K562 (cell line): Measurements from ENCODE around the gene IFFO2. TPM values are rescaled to one million over a fixed set of nuclear protein-coding genes. Genes with fewer than 3 reads are reported as not detected.

ENCODE experiments used
- ATAC-seq: fragments of 200-7000 bp; cut with Tn5 transposase; 3 replicates; pipeline ENCODE4 v1.9.1; 2020; ENCODE audit warnings: moderate library complexity
- BruUV-seq: library from RNA; stranded (reverse); fragments of 400-500 nt; replicated peaks from 2 replicates; lab custom pipeline; 2021; lab: Mats Ljungman, UMichigan
- CTCF ChIA-PET: fragments of 300-600 bp; formaldehyde crosslinking; extraction: SDS; loops from one replicate; lab custom pipeline; 2021; ENCODE audit warnings: low intra/inter-chr PET ratio; lab: Yijun Ruan, JAX
- POLR2A ChIA-PET: fragments of 300-600, 350-650 bp; sonication (Branson Sonifier 250); formaldehyde crosslinking; extraction: SDS; loops from one replicate; lab custom pipeline; 2021; ENCODE audit warnings: antibody characterized with exemption, inconsistent platforms; lab: Yijun Ruan, JAX
- DNase-seq, 4 experiments: peaks; one replicate each; pipeline versions ENCODE4 v3.0.0 to v3.0.0-alpha.2; 2011 to 2018; ENCODE audit warnings: low spot score in 3 of 4, mixed read lengths in 3 of 4; ENCODE audit errors: extremely low read depth in 1 of 4
- FAIRE-seq: peaks from 2 replicates; lab custom pipeline; 2011; peaks lifted over from hg19 to GRCh38; lab: Jason Lieb, UNC
- H2AFZ ChIP-seq: 2 replicates; pipeline ENCODE4 v1.6.0; 2011; ENCODE audit warnings: low read depth, low read length, control low read depth, inconsistent platforms
- H3K27ac ChIP-seq: fragments of 200-600 bp; 3 replicates; pipeline ENCODE4 v1.8.0; 2011; ENCODE audit warnings: low read depth, mild to moderate bottlenecking, control low read depth, inconsistent platforms, low read length, moderate library complexity, mixed read lengths; ENCODE audit errors: extremely low read depth
- H3K27me3 ChIP-seq, 2 experiments: fragments of 300-600 bp in 1 of 2; 2 replicates in 1 of 2; 3 replicates in 1 of 2; pipeline versions ENCODE4 v1.6.0 to v1.8.0; 2011; ENCODE audit warnings: inconsistent platforms in 2 of 2, low read length in 2 of 2, mild to moderate bottlenecking in 1 of 2, mixed read lengths in 1 of 2, moderate library complexity in 1 of 2; ENCODE audit not compliant: control insufficient read depth in 2 of 2, insufficient read depth in 2 of 2
- H3K36me3 ChIP-seq: fragments of 300-600 bp; 3 replicates; pipeline ENCODE4 v1.8.0; 2011; ENCODE audit warnings: mild to moderate bottlenecking, low read length, inconsistent platforms; ENCODE audit not compliant: control insufficient read depth, insufficient read depth
- H3K4me1 ChIP-seq, 2 experiments: fragments of 200-600 bp in 1 of 2; replicated peaks in 1 of 2; 2 replicates in 1 of 2; 3 replicates in 1 of 2; pipeline versions ENCODE4 v1.5.1 to v1.8.0; 2011; ENCODE audit warnings: inconsistent platforms in 2 of 2, low read length in 2 of 2, mild to moderate bottlenecking in 1 of 2, mixed read lengths in 1 of 2, moderate library complexity in 1 of 2; ENCODE audit not compliant: control insufficient read depth in 2 of 2, insufficient read depth in 2 of 2
- H3K4me2 ChIP-seq: 2 replicates; pipeline ENCODE4 v1.6.1; 2011; ENCODE audit warnings: low read length, control low read depth, inconsistent platforms, mixed read lengths; ENCODE audit not compliant: insufficient read depth
- H3K4me3 ChIP-seq: fragments of 200-600 bp; sonication (generic), shearing (Covaris generic); 2 replicates; pipeline ENCODE4 v1.5.1; 2016; ENCODE audit warnings: control low read depth, inconsistent platforms
- H3K79me2 ChIP-seq: fragments of 200-600 bp; 3 replicates; pipeline ENCODE4 v1.8.0; 2011; ENCODE audit warnings: low read length, inconsistent platforms; ENCODE audit not compliant: control insufficient read depth, insufficient read depth
- H3K9ac ChIP-seq, 2 experiments: 2 replicates each; pipeline versions ENCODE4 v1.6.0 to v1.6.1; 2011; ENCODE audit warnings: low read depth in 2 of 2, low read length in 2 of 2, control low read depth in 1 of 2, inconsistent platforms in 1 of 2, mild to moderate bottlenecking in 1 of 2, mixed read lengths in 1 of 2; ENCODE audit not compliant: insufficient read depth in 1 of 2
- H3K9me1 ChIP-seq: one replicate; pipeline ENCODE4 v1.6.0; 2011; ENCODE audit warnings: inconsistent platforms, mild to moderate bottlenecking, low read length, moderate library complexity; ENCODE audit not compliant: control insufficient read depth, insufficient read depth
- H3K9me3 ChIP-seq: replicated peaks from 2 replicates; pipeline ENCODE4 v1.5.1; 2011; ENCODE audit warnings: low read depth, low read length, inconsistent platforms; ENCODE audit not compliant: control insufficient read depth, insufficient read depth
- H4K20me1 ChIP-seq: replicated peaks from 2 replicates; pipeline ENCODE4 v1.6.1; 2011; ENCODE audit warnings: low read length, inconsistent platforms, mixed read lengths; ENCODE audit not compliant: control insufficient read depth, insufficient read depth
- ARID1B ChIP-seq: fragments of 450-650 bp; IDR thresholded peaks from 2 replicates; pipeline ENCODE4 v1.6.1; 2016; ENCODE audit warnings: antibody characterized with exemption, mild to moderate bottlenecking, inconsistent platforms
- BRF1 ChIP-seq: IDR thresholded peaks from 3 replicates; pipeline ENCODE4 v1.6.1; 2011; ENCODE audit warnings: borderline replicate concordance, mild to moderate bottlenecking; ENCODE audit not compliant: insufficient read length; ENCODE audit errors: extremely low read depth
- CBFA2T2 ChIP-seq: fragments of 450-650 bp; conservative IDR thresholded peaks from 2 replicates; pipeline ENCODE4 v1.6.1; 2017; ENCODE audit warnings: mild to moderate bottlenecking
- CBFA2T3 ChIP-seq: fragments of 450-650 bp; IDR thresholded peaks from 2 replicates; pipeline ENCODE4 v1.6.1; 2017
- CTCF ChIP-seq, 3 experiments: IDR thresholded peaks in 2 of 3; conservative IDR thresholded peaks in 1 of 3; 2 replicates each; pipeline ENCODE4 v1.5.1; 2011 to 2012; ENCODE audit warnings: low read length in 3 of 3, mild to moderate bottlenecking in 3 of 3, control low read depth in 2 of 3, improper control_type of control experiment in 1 of 3, inconsistent platforms in 1 of 3, low read depth in 1 of 3, mixed read lengths in 1 of 3, moderate library complexity in 1 of 3; ENCODE audit not compliant: insufficient read depth in 2 of 3
- KDM4B ChIP-seq, 2 experiments: fragments of 450-650 bp in 1 of 2; sonication (generic) in 1 of 2; IDR thresholded peaks; 2 replicates each; pipeline ENCODE4 v1.6.1; 2016 to 2017; ENCODE audit warnings: borderline replicate concordance in 2 of 2, antibody characterized with exemption in 1 of 2, low read depth in 1 of 2, mild to moderate bottlenecking in 1 of 2
- TAL1 ChIP-seq: fragments of 450-650 bp; IDR thresholded peaks from 2 replicates; pipeline ENCODE4 v1.6.1; 2016; ENCODE audit warnings: mild to moderate bottlenecking
- TARDBP ChIP-seq: fragments of 450-650 bp; IDR thresholded peaks from 2 replicates; pipeline ENCODE4 v1.6.1; 2016
- TEAD4 ChIP-seq, 2 experiments: sonication (generic) in 1 of 2; formaldehyde crosslinking in 1 of 2; IDR thresholded peaks; 2 replicates each; pipeline versions ENCODE4 v1.6.1 to v1.8.0; 2012 to 2022; ENCODE audit warnings: borderline replicate concordance in 1 of 2, inconsistent platforms in 1 of 2, low read length in 1 of 2, mild to moderate bottlenecking in 1 of 2, missing genetic modification reagents in 1 of 2
- TOE1 ChIP-seq, 2 experiments: fragments of 450-650 bp in 1 of 2; sonication (generic) in 1 of 2; formaldehyde crosslinking in 1 of 2; IDR thresholded peaks; 2 replicates each; pipeline versions ENCODE4 v1.7.1 to v1.8.0; 2016 to 2022; ENCODE audit warnings: borderline replicate concordance in 2 of 2, mild to moderate bottlenecking in 2 of 2, antibody characterized with exemption in 1 of 2, inconsistent platforms in 1 of 2, low read depth in 1 of 2, missing genetic modification reagents in 1 of 2, moderate library complexity in 1 of 2
- ZFP36 ChIP-seq: fragments of 150-350 bp; IDR thresholded peaks from 2 replicates; pipeline ENCODE4 v1.6.1; 2018; ENCODE audit warnings: low read length, low read depth; ENCODE audit not compliant: partially characterized antibody
- ZNF239 ChIP-seq: fragments of 250-450 bp; sonication (Bioruptor Pico); IDR thresholded peaks from 2 replicates; pipeline ENCODE4 v1.4.0; 2020; ENCODE audit warnings: mild to moderate bottlenecking
- WGBS: fragments of 100-300 bp; shearing (Covaris generic); methylation state at CpG from one replicate; pipeline ENCODE4 v1.1.6; 2016; ENCODE audit warnings: low coverage, mixed read lengths; ENCODE audit not compliant: insufficient coverage; ENCODE audit errors: missing lambda C conversion rate; 5-methylcytosine and 5-hydroxymethylcytosine counted together
- in situ Hi-C: fragments of 300-500 bp; cut with MboI; formaldehyde crosslinking; loops from 4 replicates; pipeline ENCODE4 v1.15.0; 2018; ENCODE audit warnings: inconsistent platforms, mixed read lengths
- intact Hi-C: fragments of 100-400 bp; cut with micrococcal nuclease; formaldehyde crosslinking; loops from 2 replicates; pipeline ENCODE4 v1.14.2; 2022
- polyA plus RNA-seq, 8 experiments: library from polyadenylated mRNA; depleted of rRNA in 4 of 8; stranded (reverse) in 5 of 8; unstranded in 3 of 8; fragments of >200 nt; fragmentation: Nextera tagmentation in 2 of 8; fragmentation: Illumina TruSeq in 1 of 8; extraction: Ambion mirVana in 2 of 8; extraction: Trizol in 1 of 8; gene quantifications; 2 replicates each; pipeline versions ENCODE4 v1.2.1 to v1.2.3, GENCODE V29; 2011 to 2014; ENCODE audit warnings: inconsistent platforms in 1 of 8, missing spikeins in 1 of 8
- total RNA-seq, 7 experiments: library from RNA; depleted of rRNA in 6 of 7; stranded (reverse); fragments of >200 nt in 6 of 7; fragmentation: Illumina TruSeq in 2 of 7; extraction: Trizol in 2 of 7; gene quantifications; 2 replicates each; pipeline versions ENCODE4 v1.2.1 to v1.2.3, GENCODE V29; 2011 to 2021; ENCODE audit warnings: low replicate concordance in 1 of 7

The IFFO2 gene
- total and polyA plus RNA-seq, 9 of the 15 experiments (the other 6 are each of a cell fraction or from before 2014, with no cell fraction given) = 0.15 to 1.0 (median 0.44) TPM; not detected in 2

- ATAC-seq (no peak), FAIRE-seq (no peak), DNase-seq (no peak)
- in situ Hi-C loops = no loop called here
- Histone ChIP-seq H2AFZ (no peak overlapping the region), H3K4me3 (no peak overlapping the region), H3K27me3 (no peaks in the 10 kb centered on the region), H4K20me1 (peaks cover 15% of the 10 kb centered on the region), H3K9me3 (no peaks in the 10 kb centered on the region), H3K4me1 (peaks cover 20 to 30% of the 10 kb centered on the region in 2 experiments), H3K4me2 (no peak overlapping the region), H3K36me3 (0 out of 3 replicates have a peak, but pooled peaks cover 6% of the 10 kb centered on the region), H3K9ac (no peak overlapping the region), H3K27ac (no peak overlapping the region), H3K9me1 (no peaks in the 10 kb centered on the region), H3K79me2 (peaks cover 11% of the 10 kb centered on the region; the same call in 1 of the 3 replicates)
- no TSS peak for BruUV-seq
- ChIA-PET POLR2A (interaction anchor here (1.1 to 2.1 kb wide), 2 partner anchors 9 to 15 kb away, joined by 3 to 9 read pairs; no protein-coding TSS in a partner anchor), CTCF (no interaction called here)
- WGBS = 85% methylated on average over 8 of the region's 8 CpGs
- intact Hi-C loops = no loop called here
- no peak for TF ChIP-seq TARDBP
- no peak for TF ChIP-seq KDM4B (IDR thresholded peaks at IDR 0.05; ENCODE audit: borderline replicate concordance in 2 of 2, low read depth in 1 of 2)
- peak; percentile 62 for TF ChIP-seq ZFP36
- TF ChIP-seq, all 486 proteins: peak for 1
Measured at GRCh38 chr1:18898567-18898966, 57.9 kb downstream of the IFFO2 start.

GRCh38 chr1:18895317-18895716 is 61.2 kb downstream of the IFFO2 start:
- no peak overlapping the region for H3K27ac ChIP-seq
- no peak for ATAC-seq
- H3K9ac ChIP-seq = peak overlapping the region in 1 of 2 experiments; percentile 65; a peak in 1 of 4 replicates
- H3K9me1 ChIP-seq = no peaks in the 10 kb centered on the region
- no peak overlapping the region for H2AFZ ChIP-seq
- intact Hi-C loops (no loop called here), in situ Hi-C loops (no loop called here)
- POLR2A ChIA-PET = no interaction called here
- no peaks in the 10 kb centered on the region for H3K27me3 ChIP-seq
- no peak overlapping the region for H3K4me3 ChIP-seq
- H3K79me2 ChIP-seq = 0 out of 3 replicates have a peak, but pooled peaks cover 2% of the 10 kb centered on the region
- H4K20me1 ChIP-seq = peaks cover 16% of the 10 kb centered on the region
- peak; percentile 40 for FAIRE-seq
- TF ChIP-seq CBFA2T3 (peak; percentile 60), ZNF239 (peak; percentile 87), TEAD4 (IDR thresholded peaks at IDR 0.05; ENCODE audit: low read length) (peak; percentile 31; the same call in 1 of the 2 replicates), TEAD4 (CRISPR knock-in tag; IDR thresholded peaks at IDR 0.05; ENCODE audit: borderline replicate concordance) (no peak), CTCF (IDR thresholded peaks at IDR 0.05 in 2 of 3, conservative IDR thresholded peaks at IDR 0.05 in 1 of 3; ENCODE audit: insufficient read depth in 2 of 3, low read depth in 1 of 3, low read length in 3 of 3) (peak in 1 of 3 experiments; percentile 5; a peak in 1 of 6 replicates), ARID1B (0 out of 2 replicates have a peak, but pooled peaks have one; percentile 17), TOE1 (IDR thresholded peaks at IDR 0.05; ENCODE audit: borderline replicate concordance) (no peak), TOE1 (CRISPR knock-in tag; IDR thresholded peaks at IDR 0.05; ENCODE audit: borderline replicate concordance, low read depth) (no peak), TAL1 (peak; percentile 25; the same call in 1 of the 2 replicates), BRF1 (no peak), CBFA2T2 (peak; percentile 20; the same call in 1 of the 2 replicates)
- WGBS = 60% methylated on average over 6 of the region's 6 CpGs
- peak in 2 of 4 experiments; percentile 33 to 41 for DNase-seq
- 0 out of 3 replicates have a peak, but pooled peaks cover 6% of the 10 kb centered on the region for H3K36me3 ChIP-seq
- H3K4me1 ChIP-seq = peaks cover 26 to 28% of the 10 kb centered on the region in 2 experiments
- CTCF ChIA-PET = no interaction called here
- H3K4me2 ChIP-seq = no peak overlapping the region
- no TSS peak for BruUV-seq
- no peaks in the 10 kb centered on the region for H3K9me3 ChIP-seq
